Hematopoietic multipotent progenitor cell (in vitro differentiated cells): ENCODE measurements around the gene SERPING1. TPM values are rescaled to one million over a fixed set of nuclear protein-coding genes. Genes with fewer than 3 reads are reported as not detected.

ENCODE experiments used
- DNase-seq, 3 donors: peaks; one replicate each; pipeline ENCODE4 v3.0.0-alpha.2; 2011 to 2015; ENCODE audit warnings: low read depth in 2 of 3, low spot score in 2 of 3
- total RNA-seq: library from RNA; depleted of rRNA; stranded (reverse); fragments of >200 nt; gene quantifications from one replicate; pipeline ENCODE4 v1.2.3, GENCODE V29; 2012

SERPING1 gene
- total RNA-seq, result 49.8 TPM

DNA sequence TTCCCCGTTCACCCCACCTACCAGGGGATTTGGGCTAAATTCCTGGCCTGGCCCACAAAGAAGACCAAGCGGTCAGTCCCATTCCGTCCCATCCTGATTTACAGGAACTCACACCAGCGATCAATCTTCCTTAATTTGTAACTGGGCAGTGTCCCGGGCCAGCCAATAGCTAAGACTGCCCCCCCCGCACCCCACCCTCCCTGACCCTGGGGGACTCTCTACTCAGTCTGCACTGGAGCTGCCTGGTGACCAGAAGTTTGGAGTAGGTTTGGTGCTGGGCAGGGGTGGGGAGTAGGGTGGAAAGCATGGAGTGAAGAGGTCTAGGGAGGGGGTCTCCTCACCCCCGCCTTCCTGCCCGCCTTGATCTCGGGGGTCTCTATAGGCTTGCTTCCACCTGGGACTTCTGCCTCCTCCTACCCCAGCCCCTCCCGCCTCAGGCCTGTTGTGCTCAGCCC is at the start of gene SERPING1:
Gene SERPING1 (plus strand): TSS at position 225 of the 455 bp plus-strand sequence. CDS start 586 bp downstream, outside the sequence.
- no peak for DNase-seq

DNA sequence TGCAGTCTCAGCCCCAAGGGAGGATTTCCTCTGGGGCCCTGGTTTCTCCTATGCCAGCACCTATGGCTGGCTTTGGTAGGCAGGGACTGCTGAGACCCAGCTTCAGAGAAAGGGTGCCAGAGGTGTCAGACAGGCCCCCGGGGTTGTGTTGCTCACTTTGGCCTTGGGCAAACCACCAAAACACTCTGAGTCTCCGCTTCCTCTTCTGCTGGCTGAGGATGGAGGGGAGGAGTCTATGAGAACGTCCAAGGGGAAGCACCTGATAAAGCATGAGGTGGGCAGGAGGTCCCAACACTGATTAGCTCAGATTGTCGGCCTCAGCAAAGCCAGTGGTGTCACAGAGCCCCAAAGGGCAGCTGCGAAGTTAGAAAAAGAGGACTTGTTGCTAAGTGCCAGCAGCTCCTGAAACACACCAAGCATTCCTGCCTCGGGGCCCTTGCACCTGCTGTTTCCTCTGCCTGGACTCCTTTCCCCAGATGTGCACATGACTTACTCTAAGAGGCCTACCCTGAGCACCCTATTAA is 49.6 kb upstream of the SERPING1 start:
- peak in 2 of 3 donors; percentile 65 to 80 for DNase-seq

DNA sequence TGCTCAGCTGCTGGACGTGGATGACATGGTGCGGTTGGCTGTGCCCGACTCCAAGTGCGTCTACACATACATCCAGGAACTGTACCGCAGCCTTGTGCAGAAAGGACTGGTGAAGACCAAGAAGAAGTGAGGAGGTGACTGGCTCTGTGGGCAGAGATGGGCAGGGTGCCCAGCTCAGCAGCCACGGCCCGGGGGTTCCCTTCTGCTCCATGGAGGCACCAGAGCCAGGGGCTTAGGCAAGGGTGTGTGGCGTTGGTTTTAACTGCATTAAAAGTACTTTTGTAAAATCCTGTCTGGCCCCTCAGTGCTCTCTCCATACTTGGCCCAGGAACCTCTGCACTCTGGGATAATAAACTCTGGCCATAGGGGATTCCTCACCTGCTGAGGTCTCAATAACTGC is 47.5 kb upstream of the SERPING1 start:
- no peak for DNase-seq

DNA sequence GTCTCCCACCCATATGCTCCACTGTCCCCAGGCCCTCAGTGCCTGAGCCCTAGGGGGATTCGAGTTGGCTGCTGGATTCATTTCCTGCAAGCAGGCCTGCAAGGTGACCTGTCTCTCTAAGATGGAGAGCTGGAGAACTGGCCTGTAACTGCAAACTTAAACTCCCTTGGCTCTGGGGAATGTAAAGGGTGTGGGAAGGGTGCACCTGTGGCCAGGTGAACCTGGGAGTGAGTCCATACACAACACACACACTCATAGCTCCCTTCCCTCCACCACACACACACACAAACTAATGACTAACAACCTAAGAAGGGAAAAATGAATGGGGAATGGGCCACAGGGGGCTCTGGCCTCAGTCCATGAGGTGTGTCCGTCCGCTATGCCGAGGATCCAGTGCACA is 45.5 kb upstream of the SERPING1 start:
- no peak for DNase-seq

DNA sequence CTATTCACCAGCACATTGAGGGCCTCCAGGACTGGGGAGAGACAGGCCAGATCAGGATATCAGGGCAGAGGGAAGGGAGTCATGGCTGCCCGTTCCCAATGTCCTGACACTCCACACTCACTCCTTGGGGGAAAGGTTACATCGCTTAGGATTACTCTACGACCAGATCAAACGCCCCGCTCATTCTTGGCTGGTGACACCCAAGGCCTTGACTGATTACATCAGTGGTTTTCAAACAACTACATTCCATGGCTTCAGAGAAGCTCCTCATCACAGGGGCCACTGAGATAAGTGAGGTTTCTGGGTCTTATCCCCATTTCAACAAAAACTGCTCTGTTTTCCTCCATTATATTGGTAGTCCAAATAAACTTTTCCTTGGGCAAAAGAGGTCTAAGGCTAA is 45.0 kb upstream of the SERPING1 start:
- no peak for DNase-seq

- DNase-seq, result no peak
Observed at GRCh38 chr11:57555393-57555792, 42.1 kb upstream of the SERPING1 start.

DNA sequence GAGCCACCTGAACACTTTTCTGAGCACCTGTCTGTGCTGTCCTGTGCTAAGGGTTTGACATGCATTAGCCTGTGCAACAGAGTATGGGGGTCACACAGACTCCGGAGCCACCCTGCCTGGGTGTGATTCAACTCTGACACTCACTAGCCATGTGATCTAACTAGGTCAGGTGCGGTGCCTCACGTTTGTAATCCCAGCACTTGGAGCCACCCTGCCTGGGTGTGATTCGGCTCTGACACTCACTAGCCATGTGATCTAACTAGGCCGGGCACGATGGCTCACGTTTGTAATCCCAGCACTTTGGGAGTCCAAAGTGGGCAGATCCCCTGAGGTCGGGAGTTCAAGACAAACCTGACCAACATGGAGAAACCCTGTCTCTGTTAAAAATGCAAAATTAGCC is 41.4 kb upstream of the SERPING1 start:
- no peak for DNase-seq

- no peak for DNase-seq
Observed at GRCh38 chr11:57560146-57560545, 37.3 kb upstream of the SERPING1 start.

DNA sequence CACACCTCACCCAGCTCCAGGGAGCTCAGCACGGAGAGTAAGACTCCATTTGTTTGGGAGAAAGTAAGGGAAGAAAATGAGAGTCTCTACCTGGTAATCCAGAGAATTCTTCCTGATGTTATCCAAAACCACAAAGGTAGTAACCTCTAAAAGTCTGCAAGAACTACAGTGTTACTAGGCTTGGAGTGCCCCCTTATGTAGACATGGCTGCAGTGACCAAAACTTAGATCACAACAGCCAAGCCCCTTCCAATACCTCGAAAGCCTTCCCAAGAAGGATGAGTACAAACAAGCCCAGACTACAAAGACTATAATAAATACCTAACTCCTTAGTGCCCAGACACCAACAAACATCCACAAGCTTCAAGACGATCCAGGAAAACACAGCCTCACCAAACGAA is 34.9 kb upstream of the SERPING1 start:
- DNase-seq, result no peak

DNA sequence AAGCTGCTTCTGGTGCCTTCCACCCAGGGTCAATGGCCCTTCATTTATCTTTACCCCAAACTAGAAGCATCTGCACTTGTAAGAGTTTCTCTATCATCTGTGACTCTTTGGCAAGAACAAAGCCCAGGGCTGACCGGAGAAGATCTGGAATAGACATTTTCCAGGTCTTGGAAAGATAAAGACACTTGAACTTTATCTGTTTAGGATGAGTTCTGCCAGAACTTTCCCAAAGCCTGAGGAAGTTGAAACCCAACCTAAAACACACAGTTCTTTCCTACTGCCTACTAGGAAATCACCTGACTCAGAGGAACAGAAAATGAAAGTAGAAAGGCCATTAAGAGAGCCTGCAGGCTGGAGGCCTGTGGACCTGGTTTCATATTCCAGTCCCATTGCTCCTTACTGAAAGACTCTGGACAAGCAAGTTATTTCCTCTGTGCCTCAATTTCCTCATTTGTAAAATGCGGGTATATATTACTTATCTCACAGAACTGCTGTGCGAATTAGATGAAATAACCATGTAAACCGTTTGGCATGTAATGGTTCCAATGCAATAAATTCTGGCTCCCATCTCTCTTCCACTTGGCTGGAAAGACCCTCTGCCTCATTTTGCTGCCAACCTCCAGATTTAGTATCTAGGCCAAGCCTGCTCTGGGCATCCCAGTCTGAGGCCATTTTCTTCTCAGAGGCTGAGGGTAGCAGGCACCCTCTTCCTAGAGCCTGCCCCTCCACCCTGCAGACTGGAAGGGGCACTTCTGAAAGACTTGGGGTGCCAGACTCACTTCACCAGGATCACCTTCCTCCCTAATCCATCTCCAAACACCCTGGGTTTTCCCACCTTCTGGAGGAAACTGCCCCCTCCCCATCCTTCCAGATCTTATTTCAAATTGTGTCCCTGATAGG is 31.2 kb upstream of the SERPING1 start:
- DNase-seq, result peak in 2 of 3 donors; percentile 52 to 60

- DNase-seq, result peak in 1 of 3 donors; percentile 31
Observed at GRCh38 chr11:57566905-57567514, 30.5 kb upstream of the SERPING1 start.

GRCh38 chr11:57567515-57568329 is 29.8 kb upstream of the SERPING1 start, which contains the start of gene UBE2L6:
Gene UBE2L6 (minus strand): TSS chr11:57567672. CDS start chr11:57567611, 61 bp downstream.
- DNase-seq, result peak in 2 of 3 donors; percentile 64 to 82

DNA sequence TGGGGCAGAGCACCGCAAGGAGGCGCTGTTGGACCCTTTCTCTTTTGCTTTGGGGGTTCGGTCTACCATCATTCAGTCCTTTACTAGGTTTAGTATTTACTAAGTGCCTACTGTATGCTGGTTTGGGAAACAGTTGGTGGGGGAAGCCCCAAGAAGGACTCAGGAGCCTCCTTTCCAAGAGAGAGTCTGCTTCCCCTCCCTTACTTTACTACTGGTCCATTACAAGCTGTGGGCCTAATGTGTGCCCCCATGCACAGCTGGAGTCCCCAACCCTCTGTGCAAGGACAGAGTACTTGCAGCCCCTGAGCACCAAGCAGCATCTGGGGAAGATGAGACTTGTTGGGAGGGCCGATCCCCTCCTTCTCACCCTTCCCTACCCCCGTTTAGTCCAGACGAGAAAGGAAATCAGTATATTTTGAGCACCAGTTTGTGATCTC is 29.1 kb upstream of the SERPING1 start:
- peak in 2 of 3 donors; percentile 82 to 90 for DNase-seq

- peak in 1 of 3 donors; percentile 44 for DNase-seq
Observed at GRCh38 chr11:57571606-57572005, 25.9 kb upstream of the SERPING1 start.

GRCh38 chr11:57574061-57574460 is 23.4 kb upstream of the SERPING1 start:
- no peak for DNase-seq

DNA sequence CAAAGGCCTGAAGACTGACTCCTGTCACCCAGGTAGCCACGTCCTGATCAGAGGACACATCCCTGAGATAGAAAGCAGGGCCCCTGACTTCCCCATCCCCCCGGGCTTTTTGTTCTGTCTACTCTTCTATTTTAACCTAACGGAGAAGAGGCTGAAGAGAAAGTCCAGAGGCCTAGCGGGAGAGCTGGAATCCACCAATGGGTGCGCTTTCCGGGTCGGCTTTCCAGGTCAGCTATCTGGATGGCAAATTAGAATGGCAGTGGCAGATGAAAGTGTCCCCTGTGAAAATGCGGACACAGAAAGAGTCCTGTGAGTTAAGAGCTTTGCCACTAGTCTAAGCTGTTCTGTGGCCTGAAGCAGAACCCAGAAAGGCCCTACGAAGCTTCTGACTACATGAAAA is 13.1 kb upstream of the SERPING1 start:
- DNase-seq, result no peak

DNA sequence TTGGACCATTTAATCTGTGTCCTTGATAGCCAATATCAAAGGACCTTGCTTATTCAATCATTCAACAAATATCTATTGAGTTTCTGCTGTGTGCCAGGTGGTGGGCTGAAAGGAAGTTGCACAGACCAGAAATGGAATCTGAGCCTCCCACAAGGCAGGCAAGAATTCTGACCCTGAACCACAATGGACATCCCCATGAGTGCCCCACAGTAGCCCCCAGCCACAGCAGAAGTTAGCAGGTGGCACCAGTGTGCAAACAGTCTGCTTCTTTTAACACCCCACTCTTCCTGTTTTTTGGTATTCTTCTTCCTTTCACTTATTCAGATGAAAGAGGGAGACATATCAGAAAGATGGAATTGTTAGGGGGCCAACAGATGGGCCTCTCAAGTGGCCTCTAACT is 12.2 kb upstream of the SERPING1 start:
- peak in 1 of 3 donors; percentile 70 for DNase-seq

GRCh38 chr11:57586711-57587245 is 10.7 kb upstream of the SERPING1 start:
- DNase-seq, result no peak

- peak in 1 of 3 donors; percentile 65 for DNase-seq
Observed at GRCh38 chr11:57588046-57588710, 9.3 kb upstream of the SERPING1 start.
